Activated naive CD4-positive, alpha-beta T cell treated with anti-CD3 and anti-CD28 coated beads, Interleukin-2, amount 10 ng/mL, durations not matched to agents 7 days and 5 days (primary cell): Measurements from ENCODE around the gene TMSB15C.
"Not testable (repeated sequence)": the region's sequence is repeated elsewhere in the genome, so short reads cannot be mapped to it uniquely, and the experiment has no call there.

ENCODE experiments used
- CTCF ChIA-PET: fragments of 350-600 bp; sonication (Branson Sonifier 250); formaldehyde crosslinking; loops from one replicate; lab custom pipeline; 2021; ENCODE audit warnings: antibody characterized with exemption; lab: Charles Lee
- DNase-seq: peaks from one replicate; pipeline ENCODE4 v3.0.0-alpha.2; 2020
- H3K27ac Mint-ChIP-seq: one replicate; pipeline ENCODE4 v1.8.0; 2021; ENCODE audit warnings: mild to moderate bottlenecking, moderate library complexity, mixed read lengths
- H3K27me3 Mint-ChIP-seq: one replicate; pipeline ENCODE4 v1.8.0; 2021; ENCODE audit warnings: mild to moderate bottlenecking, mixed read lengths
- H3K36me3 Mint-ChIP-seq: one replicate; pipeline ENCODE4 v1.8.0; 2021; ENCODE audit warnings: mixed read lengths
- H3K4me1 Mint-ChIP-seq: one replicate; pipeline ENCODE4 v1.8.0; 2021; ENCODE audit warnings: mixed read lengths
- H3K4me3 Mint-ChIP-seq: one replicate; pipeline ENCODE4 v1.8.0; 2021; ENCODE audit warnings: mild to moderate bottlenecking, moderate library complexity, mixed read lengths
- H3K9me3 Mint-ChIP-seq: one replicate; pipeline ENCODE4 v1.8.0; 2021; ENCODE audit warnings: mixed read lengths

TMSB15C gene

GRCh38 chrX:104075778-104076445 lies at the start of gene TMSB15C:
Gene TMSB15C (minus strand): TSS chrX:104076236.
- DNase-seq, H3K4me3 Mint-ChIP-seq: not testable (repeated sequence)

GRCh38 chrX:104122829-104123228 lies 46.8 kb upstream of the TMSB15C start:
- CTCF ChIA-PET = interaction anchor here (1.8 to 2.1 kb wide), 2 partner anchors 10 to 13 kb away, joined by 8 to 9 read pairs; no protein-coding TSS in a partner anchor
- Mint-ChIP-seq H3K27ac (peak overlapping the region; percentile 86), H3K36me3 (peaks cover 2% of the 10 kb centered on the region), H3K4me3 (no peak overlapping the region), H3K9me3 (no peaks in the 10 kb centered on the region), H3K27me3 (no peaks in the 10 kb centered on the region), H3K4me1 (peaks cover 24% of the 10 kb centered on the region)
- no peak for DNase-seq

More at GRCh38 chrX:104075778-104076445, at the start of gene TMSB15C:
- CTCF ChIA-PET, H3K36me3 Mint-ChIP-seq, H3K4me1 Mint-ChIP-seq, H3K9me3 Mint-ChIP-seq, H3K27ac Mint-ChIP-seq, H3K27me3 Mint-ChIP-seq: not testable (repeated sequence)

- H3K27ac Mint-ChIP-seq = no peak overlapping the region
- CTCF ChIA-PET = interaction anchor here (1.3 to 1.9 kb wide), 2 partner anchors 18 to 19 kb away, joined by 4 to 6 read pairs; no protein-coding TSS in a partner anchor
- DNase-seq = no peak
- H3K4me1 Mint-ChIP-seq = peaks cover 20% of the 10 kb centered on the region
- no peaks in the 10 kb centered on the region for H3K9me3 Mint-ChIP-seq
- no peaks in the 10 kb centered on the region for H3K27me3 Mint-ChIP-seq
- no peak overlapping the region for H3K4me3 Mint-ChIP-seq
- peaks cover 2% of the 10 kb centered on the region for H3K36me3 Mint-ChIP-seq
These were observed 42.7 kb upstream of the TMSB15C start for GRCh38 chrX:104118765-104119164.

- H3K27ac Mint-ChIP-seq = no peak overlapping the region
- peaks cover 4% of the 10 kb centered on the region for H3K27me3 Mint-ChIP-seq
- H3K9me3 Mint-ChIP-seq = no peaks in the 10 kb centered on the region
- H3K4me3 Mint-ChIP-seq = no peak overlapping the region
- CTCF ChIA-PET = interaction anchor here (1.3 to 1.9 kb wide), 2 partner anchors 18 to 19 kb away, joined by 4 to 6 read pairs; no protein-coding TSS in a partner anchor
- H3K4me1 Mint-ChIP-seq = peaks cover 14% of the 10 kb centered on the region
- DNase-seq = no peak
- no peaks in the 10 kb centered on the region for H3K36me3 Mint-ChIP-seq
These were observed 41.7 kb upstream of the TMSB15C start for GRCh38 chrX:104117759-104118158.

- H3K4me3 Mint-ChIP-seq = peak overlapping the region; percentile 80
- CTCF ChIA-PET = interaction anchor here (0.9 to 3.7 kb wide), 7 partner anchors 8 to 268 kb away, joined by 3 to 15 read pairs (median 8); no protein-coding TSS in a partner anchor
- H3K27me3 Mint-ChIP-seq = peaks cover 4% of the 10 kb centered on the region
These were observed 37.4 kb upstream of the TMSB15C start for GRCh38 chrX:104113222-104113965.

GRCh38 chrX:104112326-104112951 lies 36.4 kb upstream of the TMSB15C start, which contains the start of gene ZCCHC18:
Gene ZCCHC18 (plus strand): TSS chrX:104112523. CDS start chrX:104114112, 1,589 bp downstream.
- Mint-ChIP-seq H3K9me3 (no peaks in the 10 kb centered on the region), H3K27ac (peak within 1 kb of the TSS; percentile 42), H3K36me3 (no peaks in the 10 kb centered on the region), H3K27me3 (peaks cover 4% of the 10 kb centered on the region), H3K4me1 (peaks cover 25% of the 10 kb centered on the region), H3K4me3 (peak within 1 kb of the TSS; percentile 80)
- CTCF ChIA-PET = interaction anchor here (1.0 to 3.7 kb wide), 7 partner anchors 11 to 267 kb away, joined by 3 to 15 read pairs (median 8); partner anchors contain the start of gene SLC25A53
- peak; percentile 55 for DNase-seq

More at GRCh38 chrX:104113222-104113965, 37.4 kb upstream of the TMSB15C start:
- no peaks in the 10 kb centered on the region for H3K36me3 Mint-ChIP-seq
- no peak overlapping the region for H3K27ac Mint-ChIP-seq
- no peaks in the 10 kb centered on the region for H3K9me3 Mint-ChIP-seq
- peak; percentile 66 for DNase-seq
- peaks cover 29% of the 10 kb centered on the region for H3K4me1 Mint-ChIP-seq

GRCh38 chrX:104110491-104111240 lies 34.6 kb upstream of the TMSB15C start:
- not testable (repeated sequence) for H3K36me3 Mint-ChIP-seq, DNase-seq, H3K9me3 Mint-ChIP-seq
- H3K27ac Mint-ChIP-seq = peak overlapping the region; percentile 81
- H3K4me3 Mint-ChIP-seq = peak overlapping the region; percentile 15
- CTCF ChIA-PET = interaction anchor here (1.2 to 3.7 kb wide), 5 partner anchors 11 to 46 kb away, joined by 3 to 15 read pairs (median 6); partner anchors contain the start of gene SLC25A53
- peaks cover 25% of the 10 kb centered on the region for H3K4me1 Mint-ChIP-seq
- peaks cover 11% of the 10 kb centered on the region for H3K27me3 Mint-ChIP-seq

GRCh38 chrX:104108955-104109354 lies 32.9 kb upstream of the TMSB15C start:
- Mint-ChIP-seq H3K4me1 (peaks cover 25% of the 10 kb centered on the region), H3K9me3 (no peaks in the 10 kb centered on the region), H3K27me3 (peaks cover 11% of the 10 kb centered on the region), H3K4me3 (no peak overlapping the region), H3K36me3 (no peaks in the 10 kb centered on the region), H3K27ac (no peak overlapping the region)
- CTCF ChIA-PET = interaction anchor here (1.5 to 1.8 kb wide), 2 partner anchors 9 to 28 kb away, joined by 8 to 9 read pairs; no protein-coding TSS in a partner anchor
- DNase-seq = no peak

- no peaks in the 10 kb centered on the region for H3K9me3 Mint-ChIP-seq
- H3K4me1 Mint-ChIP-seq = peaks cover 9% of the 10 kb centered on the region
- H3K36me3 Mint-ChIP-seq = no peaks in the 10 kb centered on the region
- H3K27ac Mint-ChIP-seq = no peak overlapping the region
- no peak overlapping the region for H3K4me3 Mint-ChIP-seq
- no peak for DNase-seq
- CTCF ChIA-PET = interaction anchor here (0.7 kb wide), 1 partner anchor 30 kb away, joined by 4 read pairs; no protein-coding TSS in a partner anchor
- H3K27me3 Mint-ChIP-seq = peaks cover 7% of the 10 kb centered on the region
These were observed 29.6 kb upstream of the TMSB15C start for GRCh38 chrX:104105330-104106262.

- DNase-seq = no peak
- Mint-ChIP-seq H3K9me3 (no peaks in the 10 kb centered on the region), H3K36me3 (no peaks in the 10 kb centered on the region), H3K27ac (no peak overlapping the region), H3K4me3 (no peak overlapping the region), H3K27me3 (peaks cover 7% of the 10 kb centered on the region), H3K4me1 (no peaks in the 10 kb centered on the region)
- CTCF ChIA-PET = no interaction called here
These were observed 28.6 kb upstream of the TMSB15C start for GRCh38 chrX:104104676-104105075.

- no peaks in the 10 kb centered on the region for H3K36me3 Mint-ChIP-seq
- CTCF ChIA-PET = interaction anchor here (1.3 to 2.9 kb wide), 7 partner anchors 10 to 254 kb away, joined by 3 to 18 read pairs (median 6); no protein-coding TSS in a partner anchor
- no peak for DNase-seq
- peaks cover 4% of the 10 kb centered on the region for H3K27me3 Mint-ChIP-seq
- H3K4me3 Mint-ChIP-seq = no peak overlapping the region
- H3K4me1 Mint-ChIP-seq = no peaks in the 10 kb centered on the region
- H3K9me3 Mint-ChIP-seq = no peaks in the 10 kb centered on the region
- H3K27ac Mint-ChIP-seq = no peak overlapping the region
These were observed 22.9 kb upstream of the TMSB15C start for GRCh38 chrX:104098919-104099318.

GRCh38 chrX:104098151-104098808 lies 22.2 kb upstream of the TMSB15C start:
- H3K9me3 Mint-ChIP-seq = no peaks in the 10 kb centered on the region
- no peaks in the 10 kb centered on the region for H3K36me3 Mint-ChIP-seq
- peak; percentile 63 for DNase-seq
- H3K4me1 Mint-ChIP-seq = no peaks in the 10 kb centered on the region
- H3K27ac Mint-ChIP-seq = no peak overlapping the region
- CTCF ChIA-PET = interaction anchor here (1.3 to 2.8 kb wide), 6 partner anchors 13 to 253 kb away, joined by 3 to 18 read pairs (median 6); no protein-coding TSS in a partner anchor
- no peak overlapping the region for H3K4me3 Mint-ChIP-seq
- peaks cover 4% of the 10 kb centered on the region for H3K27me3 Mint-ChIP-seq
